NCI-H2227 treated with DMSO at 0.1 percent for 48 hours (cell line): ENCODE measurements around the gene GNS.
"Not testable (repeated sequence)": the region's sequence is repeated elsewhere in the genome, so short reads cannot be mapped to it uniquely, and the experiment has no call there.

Experiments
- DNase-seq: peaks from one replicate; lab custom pipeline; 2025; lab: John Stamatoyannopoulos, UW

Gene GNS

DNA sequence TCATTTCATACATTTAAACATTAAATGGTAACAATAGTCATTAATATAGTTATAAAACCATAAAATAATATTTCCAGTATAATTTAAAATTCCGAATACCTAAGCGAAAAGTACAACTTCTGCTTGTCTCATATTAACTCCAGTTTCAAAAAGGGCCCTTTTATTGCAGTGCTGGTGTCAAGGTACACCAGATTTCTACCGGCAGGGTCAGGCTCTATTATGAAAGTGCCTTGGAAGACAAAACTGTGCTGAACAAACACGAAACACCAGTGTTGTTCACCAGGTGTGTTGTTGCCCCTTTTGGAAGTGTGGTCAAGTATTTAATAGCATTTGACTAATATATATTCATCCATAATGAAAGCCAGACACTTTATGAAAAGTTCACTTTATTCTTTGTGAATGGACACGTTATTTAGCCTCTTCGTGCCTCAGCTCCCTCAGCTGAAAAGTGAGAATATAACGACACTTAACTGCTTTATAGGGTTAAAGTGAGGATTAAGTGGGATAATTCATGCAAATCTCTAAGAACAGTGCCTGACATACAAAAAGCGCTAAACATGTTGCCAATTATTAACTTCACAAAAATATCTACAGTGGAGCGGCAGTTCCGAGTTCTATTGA is 20.3 kb upstream of the GNS start:
- no peak for DNase-seq

GRCh38 chr12:64775147-64775736 is 16.0 kb upstream of the GNS start:
- DNase-seq: not testable (repeated sequence)

GRCh38 chr12:64773386-64773785 is 14.2 kb upstream of the GNS start:
- no peak for DNase-seq

GRCh38 chr12:64767495-64767894 is 8.3 kb upstream of the GNS start:
- DNase-seq: no peak

GRCh38 chr12:64760808-64761573 is 1.8 kb upstream of the GNS start:
- no peak for DNase-seq

DNA sequence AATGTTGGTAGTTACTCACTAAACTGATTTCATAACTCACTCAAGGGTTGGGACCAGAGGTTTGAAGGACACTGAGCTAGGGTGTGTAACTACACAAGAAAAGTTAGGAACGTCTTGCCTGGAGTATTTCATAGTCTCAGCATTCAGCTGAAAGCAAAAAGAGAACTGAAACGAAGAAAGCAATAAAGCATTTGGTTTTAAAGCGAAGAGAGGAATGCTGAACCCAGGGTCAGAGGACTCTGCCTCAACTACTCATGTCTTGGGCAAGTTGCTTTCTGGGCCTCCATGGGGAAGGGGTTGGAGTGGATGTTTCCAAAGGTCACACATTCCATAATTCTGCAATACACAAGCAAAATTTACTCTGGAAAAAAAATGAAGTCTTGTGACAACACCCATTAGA is 1.4 kb downstream of the GNS start:
- no peak for DNase-seq

DNA sequence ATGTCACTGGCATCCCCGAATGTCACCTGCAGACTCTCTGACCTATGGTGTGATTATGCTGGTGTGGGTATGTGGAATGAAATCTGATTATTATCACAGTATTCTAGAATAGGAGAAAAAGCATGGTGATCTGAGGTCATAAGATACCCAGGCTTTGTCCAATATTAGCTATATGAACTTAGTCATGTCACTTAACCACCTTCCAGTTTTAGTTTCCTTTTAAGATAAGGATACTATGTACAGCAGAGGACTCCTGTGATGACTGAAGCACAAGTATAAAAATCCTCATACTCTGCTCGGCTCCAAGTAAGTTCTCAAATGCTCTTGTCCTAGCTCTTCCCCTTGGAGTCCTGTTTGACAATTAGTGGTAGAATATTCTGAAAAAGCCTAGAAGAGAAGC is 2.8 kb downstream of the GNS start:
- no peak for DNase-seq

DNA sequence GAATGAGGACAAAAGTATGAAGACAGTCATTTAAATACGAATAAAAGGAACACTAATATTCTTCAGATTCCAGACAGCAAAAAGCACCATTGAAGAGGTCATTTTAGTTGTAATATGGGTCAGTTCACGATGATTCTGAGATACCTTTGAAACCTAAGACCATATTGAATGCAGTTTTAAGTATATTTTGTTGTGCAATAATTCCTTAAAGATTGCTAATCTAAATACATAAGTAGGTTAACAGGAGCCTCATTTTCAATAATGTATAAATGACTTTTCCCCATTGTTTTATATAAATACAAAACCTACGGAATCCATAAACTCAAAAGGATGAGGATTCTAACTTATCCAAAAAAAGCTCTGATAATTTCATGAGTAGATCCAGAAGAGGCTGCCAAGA is 5.8 kb downstream of the GNS start:
- no peak for DNase-seq

DNA sequence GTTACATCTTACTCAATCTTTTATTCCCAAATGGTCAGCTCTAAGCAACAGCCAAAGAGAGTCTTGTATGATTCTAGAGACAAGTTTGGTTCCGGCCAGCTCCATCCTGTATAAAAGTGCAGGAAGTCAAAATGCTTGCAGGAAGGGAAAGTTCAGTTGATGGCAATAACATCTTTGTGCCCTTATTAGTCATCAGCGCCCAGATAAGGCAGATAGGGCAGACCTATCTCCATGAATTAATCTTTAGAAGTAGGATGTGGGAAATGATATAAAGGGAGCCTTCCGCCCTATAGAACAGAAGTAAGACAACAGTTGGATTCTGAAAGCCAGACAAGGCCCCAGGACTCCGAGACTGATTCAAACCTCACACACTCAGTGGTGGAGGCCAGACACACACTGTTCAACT is 6.4 kb downstream of the GNS start:
- DNase-seq: no peak

DNA sequence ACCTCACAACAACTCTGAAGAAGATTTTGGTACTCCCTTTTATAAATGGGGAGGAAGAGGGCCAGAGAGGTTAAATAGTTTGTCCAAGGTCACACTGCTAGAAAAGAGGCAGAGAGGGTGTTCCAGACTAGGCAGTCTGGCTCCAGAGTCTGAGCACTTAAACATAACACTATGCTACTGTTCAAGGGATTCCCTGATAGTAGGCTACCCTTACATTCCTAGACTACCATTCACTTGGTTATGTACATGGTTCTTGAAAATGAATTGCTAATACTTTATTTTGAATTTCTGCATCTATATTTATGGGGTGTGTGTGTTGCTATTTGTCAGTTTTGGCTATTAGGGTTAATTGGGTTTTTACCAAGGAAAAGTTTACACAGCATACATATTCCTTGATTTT is 7.2 kb downstream of the GNS start:
- no peak for DNase-seq

- no peak for DNase-seq
These were observed 9.6 kb downstream of the GNS start for GRCh38 chr12:64749461-64750200.

- DNase-seq: no peak
These were observed 11.5 kb downstream of the GNS start for GRCh38 chr12:64747695-64748094.

- no peak for DNase-seq
These were observed 12.5 kb downstream of the GNS start for GRCh38 chr12:64746663-64747062.

DNA sequence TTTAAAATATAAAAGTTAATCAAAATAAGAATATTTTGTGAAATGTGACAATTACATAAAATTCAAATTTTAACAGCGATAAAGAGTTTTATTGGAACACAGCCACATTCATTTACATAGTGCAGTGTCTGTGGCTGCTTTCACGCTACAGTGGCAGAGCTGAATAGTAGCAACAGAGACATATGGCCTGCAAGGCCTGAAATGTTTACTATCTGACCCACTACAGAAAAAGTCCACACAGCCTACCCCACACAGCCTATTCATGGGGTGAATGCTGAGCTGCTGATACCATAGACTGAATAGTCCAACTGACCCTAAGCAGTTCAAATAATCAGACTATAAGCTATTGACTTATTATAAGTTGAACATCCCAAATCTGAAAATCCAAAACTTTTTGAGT is 13.2 kb downstream of the GNS start:
- DNase-seq: no peak

GRCh38 chr12:64745259-64745807 is 13.9 kb downstream of the GNS start:
- DNase-seq: no peak

DNA sequence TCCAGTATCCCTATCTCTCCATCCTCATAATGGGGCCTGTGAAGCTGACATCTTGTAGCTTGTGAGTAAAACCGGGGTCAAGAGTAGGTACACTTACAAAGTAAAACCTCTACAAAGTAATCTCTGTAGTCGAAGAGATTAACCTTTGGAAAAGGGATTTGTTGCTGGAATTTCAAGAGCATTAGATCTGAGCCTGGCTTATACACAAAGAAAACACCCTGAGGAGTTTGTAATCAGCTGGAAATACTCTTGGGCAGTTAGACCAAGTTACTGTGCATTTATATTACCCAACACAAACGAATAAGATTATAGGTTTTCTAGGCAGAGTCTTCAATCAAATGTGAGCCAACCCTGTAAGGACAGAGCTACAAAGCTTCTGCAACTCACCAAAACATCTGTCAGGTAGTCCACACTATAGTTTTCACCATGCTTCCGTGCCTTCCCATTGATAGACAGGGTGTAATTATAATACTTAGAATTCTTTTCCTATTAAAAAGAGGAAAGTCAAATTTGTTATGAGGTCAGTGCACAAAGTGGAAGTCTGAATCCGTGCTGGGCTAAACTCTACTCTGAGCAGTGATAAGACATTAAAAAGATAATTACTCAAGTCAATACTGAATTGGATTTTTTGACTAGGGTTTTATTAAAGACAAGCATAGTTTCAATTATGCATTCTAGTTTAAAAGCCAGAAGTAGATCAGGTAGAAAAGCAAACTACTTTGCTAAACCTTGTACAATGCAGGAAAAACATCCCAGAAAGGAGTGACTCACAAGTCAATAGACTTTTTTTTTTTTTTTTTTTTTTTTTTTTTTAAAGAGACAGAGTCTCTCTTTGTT is 14.6 kb downstream of the GNS start:
- no peak for DNase-seq

GRCh38 chr12:64743206-64743605 is 16.0 kb downstream of the GNS start:
- no peak for DNase-seq

- no peak for DNase-seq
These were observed 16.8 kb downstream of the GNS start for GRCh38 chr12:64742416-64742815.

GRCh38 chr12:64740646-64741045 is 18.6 kb downstream of the GNS start:
- no peak for DNase-seq

DNA sequence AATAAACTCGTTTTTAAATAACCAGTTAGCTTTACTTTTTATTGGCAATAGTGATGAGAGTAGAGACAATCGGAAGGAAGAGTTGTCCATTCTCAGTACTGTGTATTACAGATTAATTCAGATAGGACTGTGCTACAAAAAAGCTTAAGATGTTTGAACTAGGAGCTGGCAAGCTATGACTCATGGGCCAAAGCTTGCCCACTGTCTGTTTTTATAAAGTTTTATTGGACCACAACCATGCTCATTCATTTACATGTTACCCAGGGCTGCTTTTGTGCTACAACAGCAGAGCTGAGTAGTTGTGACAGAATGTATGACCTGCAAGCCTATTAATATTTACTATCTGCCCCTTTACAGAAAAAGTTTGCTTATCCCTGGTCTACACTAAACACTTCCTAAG is 19.4 kb downstream of the GNS start:
- no peak for DNase-seq

DNA sequence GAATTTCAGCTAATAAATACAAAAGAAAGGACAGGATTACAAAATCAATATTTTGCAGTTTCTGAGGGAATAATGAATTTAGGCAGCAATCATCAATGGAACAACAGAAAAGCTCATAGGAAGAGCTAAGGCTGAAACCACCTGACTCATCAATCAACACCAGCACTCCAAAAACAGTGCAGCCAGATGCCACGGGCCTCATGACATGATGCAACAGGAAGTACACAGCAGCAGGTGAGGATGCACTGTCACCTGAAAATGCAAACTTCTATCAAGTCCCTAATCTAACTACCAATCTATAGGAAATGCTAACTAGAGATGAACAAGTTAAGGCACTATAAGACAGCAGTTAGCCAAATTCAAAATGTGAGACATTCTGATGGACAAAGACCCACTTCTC is 21.7 kb downstream of the GNS start:
- DNase-seq: no peak

DNA sequence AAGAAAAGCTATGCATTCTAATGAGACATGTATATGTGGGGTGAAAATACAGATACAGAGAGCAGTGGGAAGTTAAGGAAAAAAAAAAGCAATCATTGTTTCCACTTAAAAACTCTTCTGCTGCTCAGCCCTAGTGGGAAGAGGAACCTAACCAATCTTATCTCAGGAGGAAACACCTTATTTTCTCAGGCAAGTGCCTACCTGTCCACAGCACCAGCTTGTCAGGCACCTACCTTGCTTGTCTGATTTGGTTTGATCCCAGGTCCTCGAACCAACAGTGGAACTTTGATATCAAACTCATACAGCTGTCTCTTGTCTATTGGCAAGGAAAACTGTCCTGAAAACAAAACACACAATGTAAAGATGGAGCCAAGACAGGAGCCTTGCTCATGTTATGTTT is 22.4 kb downstream of the GNS start:
- DNase-seq: no peak
